ENCODE measurements around the gene CIDEA.

CIDEA gene

DNA sequence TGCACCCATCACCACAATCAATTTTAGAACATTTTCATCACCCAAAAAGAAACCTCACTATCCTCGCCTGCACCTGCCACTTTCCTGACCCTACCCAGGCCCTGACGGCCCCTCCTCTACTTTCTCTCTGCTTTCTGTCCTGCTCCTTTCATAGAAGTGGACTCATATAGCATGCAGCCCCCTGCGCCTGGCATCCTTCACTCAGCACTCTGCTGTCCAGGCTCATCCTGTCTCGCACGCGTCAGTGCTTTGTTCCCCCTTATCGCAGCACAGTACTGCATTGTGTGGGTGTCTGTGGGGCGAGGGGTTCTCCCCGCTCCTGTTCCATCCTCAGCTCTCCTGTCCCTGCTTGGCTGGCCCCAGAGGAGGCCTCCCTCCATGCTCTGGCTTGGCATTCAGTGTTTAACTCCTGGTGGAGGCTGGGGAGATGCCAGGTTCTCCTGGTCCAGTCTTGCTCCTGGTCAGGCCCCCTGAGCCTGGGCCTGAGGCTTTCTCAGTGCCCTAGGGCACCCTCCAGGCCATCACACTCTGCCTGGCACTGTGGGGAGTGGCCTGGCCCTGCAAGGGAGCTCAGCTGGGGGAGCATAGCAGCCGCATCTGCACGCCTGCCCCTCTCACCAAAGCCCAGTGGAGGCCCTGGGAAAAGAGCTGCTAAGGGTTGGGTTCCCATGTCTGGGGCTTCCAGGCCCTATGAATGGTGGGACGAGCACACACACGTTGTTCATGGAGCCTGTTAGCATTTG, 47.3 kb downstream of the CIDEA start:
- no peak for DNase-seq (ENCODE audit: low read depth)

DNA sequence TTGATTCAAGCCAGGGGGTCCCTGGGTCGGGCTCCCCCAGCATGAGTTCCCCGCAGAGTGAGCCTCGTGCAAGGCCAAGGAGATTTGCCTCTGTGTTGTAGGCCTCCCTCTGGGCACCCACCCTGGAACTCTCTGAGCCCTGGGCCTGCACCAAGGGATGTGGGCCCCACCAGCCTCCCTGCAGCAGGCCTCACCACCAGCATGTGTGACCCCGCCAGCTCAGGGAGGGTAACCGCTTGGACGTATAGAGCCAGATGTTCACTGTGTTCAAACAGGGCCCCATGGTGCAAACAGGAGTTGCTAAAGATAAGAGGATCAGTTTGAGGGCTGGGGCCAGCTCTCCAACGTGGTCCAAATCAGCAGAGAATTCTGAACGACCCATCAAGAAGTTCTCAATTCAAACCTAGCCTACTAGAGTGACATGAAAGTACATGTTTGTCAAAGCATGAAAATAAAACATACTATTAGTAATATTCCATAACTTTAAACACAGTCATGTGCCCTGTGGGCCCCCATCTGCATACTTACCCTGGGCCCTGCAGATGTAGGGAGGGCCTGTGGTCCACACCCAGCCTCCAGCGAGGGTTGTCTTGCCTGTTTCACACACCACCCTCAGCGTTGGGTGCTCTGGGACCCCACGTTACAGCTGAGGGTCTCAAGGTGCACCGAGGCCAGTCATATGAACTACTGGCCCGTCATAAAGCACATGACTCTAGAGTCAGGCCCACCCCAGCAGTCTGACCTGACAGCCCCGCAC, 48.4 kb downstream of the CIDEA start:
- no peak for DNase-seq (ENCODE audit: low read depth)

DNA sequence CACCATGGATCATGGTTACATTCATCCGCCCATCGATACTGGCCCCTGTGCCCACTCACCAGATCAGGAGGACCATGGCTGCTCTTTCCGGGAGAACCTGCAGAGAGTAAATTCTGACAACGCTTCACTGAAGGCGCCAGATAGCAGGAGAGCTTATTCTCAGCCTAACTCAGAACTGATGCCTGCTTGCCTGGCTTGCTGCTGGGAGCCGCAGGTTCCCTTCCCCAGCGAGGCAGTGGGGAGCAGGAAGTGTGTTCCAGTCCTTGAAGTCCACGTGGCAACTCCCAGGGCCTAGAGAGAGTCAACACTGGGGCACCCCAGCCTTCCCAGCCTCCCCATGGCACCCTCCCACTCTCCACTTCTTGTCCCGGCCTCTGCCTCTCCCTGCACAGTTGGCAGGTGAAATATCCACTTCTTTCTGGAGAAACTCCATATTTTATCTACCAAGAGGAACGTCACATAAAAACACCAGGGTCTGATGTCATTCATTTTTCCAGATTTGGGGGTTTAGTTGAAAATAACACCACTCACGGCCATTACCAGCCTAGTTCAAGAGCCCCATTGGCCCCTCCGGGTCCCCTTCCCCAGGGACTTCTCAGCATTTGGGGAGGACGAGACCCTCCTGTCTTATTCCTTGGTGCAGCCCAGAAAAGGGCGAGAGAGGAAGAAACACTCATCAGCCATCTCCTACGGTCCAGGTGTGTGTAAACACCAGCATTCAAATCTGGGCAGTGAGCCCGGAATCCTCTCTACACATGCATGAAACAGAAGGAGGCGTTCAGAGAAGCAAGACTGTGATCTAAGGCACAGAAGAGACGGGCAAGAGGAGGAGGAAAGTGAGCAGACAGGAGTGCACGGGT, 50.4 kb downstream of the CIDEA start:
- no peak for DNase-seq (ENCODE audit: low read depth)

DNA sequence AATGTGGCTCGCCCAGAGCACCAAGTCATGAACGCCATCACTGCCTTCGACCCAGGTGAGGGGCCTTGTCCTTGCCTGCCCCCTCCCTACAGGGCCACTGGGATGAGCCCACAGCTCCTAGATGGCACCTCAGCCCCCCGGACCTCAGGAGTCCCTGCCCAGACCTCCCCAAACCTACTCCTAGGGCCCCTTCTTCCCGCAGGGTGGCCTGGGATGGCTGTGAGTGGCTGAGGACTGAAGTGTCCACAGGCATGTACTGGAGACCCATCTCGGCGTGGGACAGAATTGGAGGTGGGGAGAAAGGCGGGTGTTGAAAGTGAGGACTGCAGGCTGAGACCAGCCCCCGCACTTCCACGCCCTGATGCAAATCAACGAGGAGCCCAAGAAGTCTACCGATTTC, 51.0 kb downstream of the CIDEA start:
- no peak for DNase-seq (ENCODE audit: low read depth)

DNA sequence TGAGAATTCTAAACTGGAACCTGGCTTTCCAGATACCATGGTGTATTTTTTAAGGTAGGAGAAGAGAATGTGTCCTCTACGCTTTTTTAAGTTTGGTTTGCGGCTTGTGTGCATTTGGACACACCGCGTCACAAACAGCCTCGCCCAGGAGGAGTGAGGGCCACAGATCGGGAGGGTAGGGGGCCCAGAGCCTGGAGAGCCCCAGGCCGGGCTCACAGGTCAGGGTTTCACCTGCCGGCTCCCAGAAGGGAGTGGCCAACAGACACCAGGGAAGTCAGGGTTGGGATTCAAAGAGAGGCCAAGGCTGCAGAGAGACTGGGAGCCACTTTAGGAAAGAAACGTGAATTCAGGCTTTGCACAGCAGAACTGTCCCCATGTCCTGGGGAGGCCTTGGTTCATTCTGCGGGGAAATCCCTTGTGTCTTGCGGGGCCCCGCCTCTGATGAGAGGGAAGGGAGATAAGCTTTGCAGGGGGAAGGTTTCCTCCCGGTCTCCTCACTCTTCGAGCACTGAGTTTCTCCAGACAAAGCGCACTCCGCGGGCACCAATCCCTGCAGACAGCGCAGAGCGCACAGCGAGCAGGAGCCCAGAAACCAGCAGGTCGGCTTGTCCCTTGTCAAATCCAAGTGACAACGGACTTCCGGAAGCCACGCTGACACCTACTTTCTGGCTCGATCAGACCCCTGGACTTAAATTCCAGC, 51.9 kb downstream of the CIDEA start:
- no peak for DNase-seq (ENCODE audit: low read depth)

DNA sequence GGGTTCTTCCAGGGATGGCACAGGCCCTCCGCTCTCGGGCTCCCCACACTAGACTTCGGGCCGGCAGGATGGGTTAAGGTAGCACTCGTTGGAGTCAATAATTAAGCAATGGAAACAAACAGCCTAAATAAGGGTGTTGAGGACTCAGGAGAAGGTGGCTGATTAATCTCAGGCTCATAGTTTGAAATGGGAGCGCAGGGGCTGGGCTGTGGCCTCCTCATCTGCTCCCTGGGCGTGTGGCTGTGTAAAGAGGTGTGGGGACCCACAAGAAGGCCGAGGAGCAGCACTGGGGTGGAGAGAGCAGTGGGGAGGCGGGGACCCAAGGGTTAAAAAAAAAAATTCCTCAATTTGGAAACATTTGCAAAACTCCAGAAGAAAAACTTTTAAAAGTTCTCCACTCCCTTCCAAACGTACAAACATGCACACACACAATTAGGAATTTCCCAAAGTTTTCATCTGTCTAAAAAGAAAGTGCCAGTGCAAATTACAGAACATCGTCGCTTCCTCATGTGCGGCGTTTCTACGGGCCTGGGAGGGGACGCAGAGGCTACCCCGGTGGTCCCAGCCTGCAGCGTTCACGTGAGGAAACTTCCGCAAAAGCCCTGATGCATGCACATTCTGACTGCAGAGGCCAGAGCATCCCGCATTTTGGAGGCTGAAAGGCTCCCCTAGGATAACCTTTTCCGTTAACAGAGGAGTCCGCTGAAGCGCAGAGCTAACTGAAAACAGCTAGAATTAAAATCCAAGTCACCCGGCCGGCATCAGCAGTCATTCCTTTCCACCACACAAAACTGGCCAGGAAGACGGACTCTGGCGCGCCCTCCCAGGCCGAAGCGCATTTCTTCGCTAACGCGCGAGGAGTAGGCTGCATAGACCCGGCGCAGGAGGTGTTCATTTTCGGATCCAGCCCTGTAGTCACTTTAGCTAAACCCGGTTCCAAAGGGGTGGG, 52.9 kb downstream of the CIDEA start:
- DNase-seq (ENCODE audit: low read depth), result no peak

DNA sequence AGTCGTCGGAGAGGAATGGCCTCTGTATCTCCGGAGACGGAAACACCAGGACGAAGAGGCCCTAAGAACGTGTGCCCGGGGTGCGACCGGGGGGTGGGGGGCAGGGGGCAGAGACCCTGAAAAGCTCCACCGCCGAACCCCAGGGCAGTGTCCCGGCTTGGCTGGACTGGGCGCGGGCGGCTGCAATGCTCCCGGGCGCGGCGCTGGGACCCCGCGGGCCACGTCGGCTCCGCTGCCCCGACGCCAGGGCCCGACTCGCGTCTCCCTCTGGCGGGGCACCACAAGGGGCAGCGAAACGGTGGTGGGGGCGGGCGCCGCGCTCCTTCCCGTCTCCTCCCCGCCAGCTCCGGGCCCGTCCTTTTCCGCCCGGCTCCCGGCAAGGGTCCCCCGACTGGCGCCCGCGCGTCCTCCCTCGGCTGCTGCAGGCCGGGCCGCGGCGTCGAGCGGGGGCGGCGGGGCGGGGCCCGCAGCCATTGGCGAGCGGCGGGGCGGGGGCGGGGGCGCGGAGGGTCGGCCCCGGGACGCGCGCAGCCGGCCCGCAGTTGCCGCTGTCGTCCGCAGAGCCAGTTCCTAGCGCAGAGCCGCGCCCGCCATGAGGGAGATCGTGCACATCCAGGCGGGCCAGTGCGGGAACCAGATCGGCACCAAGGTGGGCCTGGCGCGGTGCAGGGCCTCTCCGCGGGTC, 53.7 kb downstream of the CIDEA start, which contains the start of gene TUBB6:
TSS of gene TUBB6 (plus strand) at position 541 of the 685 bp plus-strand sequence. CDS start at position 593, 52 bp downstream.
- no peak for DNase-seq (ENCODE audit: low read depth)

DNA sequence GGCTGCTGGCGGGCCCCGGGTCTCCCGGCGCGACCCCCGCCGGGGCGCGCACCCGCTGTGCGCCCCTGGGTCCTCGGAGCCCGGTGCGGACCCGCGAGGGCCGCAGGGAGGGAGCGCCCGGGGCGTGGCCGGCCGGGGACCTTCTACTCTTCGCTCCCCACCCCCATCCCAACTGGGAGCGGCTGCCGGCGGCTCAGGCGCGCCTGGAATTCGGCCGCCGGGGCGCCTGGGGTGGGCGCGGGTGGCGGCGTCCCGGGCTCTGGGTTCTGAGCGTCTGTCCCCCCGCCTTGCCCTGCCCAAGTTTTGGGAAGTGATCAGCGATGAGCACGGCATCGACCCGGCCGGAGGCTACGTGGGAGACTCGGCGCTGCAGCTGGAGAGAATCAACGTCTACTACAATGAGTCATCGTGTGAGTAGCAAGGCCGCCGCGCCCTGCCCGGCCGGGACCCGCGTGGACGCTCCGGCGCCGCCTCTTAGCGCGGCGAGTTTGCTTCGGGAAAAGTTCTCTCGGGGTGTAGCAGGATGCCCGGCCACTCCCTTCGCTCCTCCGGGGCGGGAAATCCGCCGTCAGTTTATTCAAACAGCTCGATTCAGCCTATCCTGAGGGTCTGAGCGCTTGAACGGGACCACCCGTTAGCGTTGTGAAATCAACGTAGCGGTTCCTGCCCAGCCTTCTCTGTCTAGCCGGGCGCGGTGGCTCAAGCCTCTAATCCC, 54.4 kb downstream of the CIDEA start:
- no peak for DNase-seq (ENCODE audit: low read depth)

DNA sequence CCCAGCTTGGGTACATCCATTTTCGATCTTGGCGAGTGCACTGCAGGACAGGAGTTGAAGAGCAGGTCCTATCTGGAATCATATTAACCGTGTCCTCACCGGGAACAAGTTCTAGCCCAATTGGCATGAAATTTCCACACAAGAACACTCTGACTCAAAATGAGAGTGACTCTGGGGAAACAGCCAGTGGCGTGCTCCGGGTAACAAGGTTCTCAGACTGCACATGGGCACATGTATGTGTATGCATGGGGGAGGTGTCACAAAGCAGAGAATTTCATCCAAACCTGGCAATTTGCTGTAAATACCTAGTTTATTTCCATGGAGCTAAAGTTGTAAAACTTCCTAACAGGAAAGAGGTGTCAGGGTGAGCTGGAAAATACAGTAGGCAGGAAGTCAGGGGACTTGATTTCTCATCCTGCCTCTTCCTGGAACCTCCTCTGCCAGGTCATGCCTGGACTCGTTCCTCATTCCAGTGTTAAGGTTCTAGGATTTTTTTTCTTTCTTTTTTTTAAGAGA, 55.6 kb downstream of the CIDEA start:
- DNase-seq (ENCODE audit: low read depth), result no peak

DNA sequence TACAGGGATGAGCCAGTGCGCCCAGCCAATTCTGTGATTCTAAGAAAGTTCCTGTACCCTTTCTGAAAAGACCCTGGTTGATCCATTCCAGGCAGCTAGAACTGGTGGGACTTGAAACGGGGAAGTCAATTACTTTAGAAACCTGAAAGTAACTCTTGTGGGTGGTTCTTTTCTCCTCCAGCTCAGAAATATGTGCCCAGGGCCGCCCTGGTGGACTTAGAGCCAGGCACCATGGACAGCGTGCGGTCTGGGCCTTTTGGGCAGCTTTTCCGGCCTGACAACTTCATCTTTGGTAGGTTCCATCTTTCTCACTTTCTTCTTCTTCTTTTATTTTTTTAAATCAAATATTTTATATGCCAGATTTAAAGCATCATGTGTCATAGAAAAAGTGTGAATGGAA, 56.6 kb downstream of the CIDEA start:
- DNase-seq (ENCODE audit: low read depth), result no peak

DNA sequence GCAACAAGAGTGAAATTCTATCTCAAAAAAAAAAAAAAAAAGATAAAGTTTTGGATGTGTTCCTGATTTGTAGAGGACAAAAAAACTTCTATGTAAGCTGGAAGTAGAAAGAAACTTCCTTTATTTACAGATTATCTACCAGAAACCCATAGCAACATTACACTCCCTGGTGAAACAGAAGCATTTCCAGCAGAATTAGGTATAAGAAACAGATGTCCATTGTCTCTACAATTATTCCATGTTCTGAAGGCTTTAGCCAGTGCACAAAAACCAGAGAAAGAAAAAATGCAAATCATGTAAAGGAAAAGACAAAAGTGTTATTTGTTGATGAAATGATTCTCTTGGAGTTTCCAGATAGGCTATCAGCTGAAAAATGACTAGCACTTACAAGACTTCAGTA, 58.8 kb downstream of the CIDEA start:
- no peak for DNase-seq (ENCODE audit: low read depth)

DNA sequence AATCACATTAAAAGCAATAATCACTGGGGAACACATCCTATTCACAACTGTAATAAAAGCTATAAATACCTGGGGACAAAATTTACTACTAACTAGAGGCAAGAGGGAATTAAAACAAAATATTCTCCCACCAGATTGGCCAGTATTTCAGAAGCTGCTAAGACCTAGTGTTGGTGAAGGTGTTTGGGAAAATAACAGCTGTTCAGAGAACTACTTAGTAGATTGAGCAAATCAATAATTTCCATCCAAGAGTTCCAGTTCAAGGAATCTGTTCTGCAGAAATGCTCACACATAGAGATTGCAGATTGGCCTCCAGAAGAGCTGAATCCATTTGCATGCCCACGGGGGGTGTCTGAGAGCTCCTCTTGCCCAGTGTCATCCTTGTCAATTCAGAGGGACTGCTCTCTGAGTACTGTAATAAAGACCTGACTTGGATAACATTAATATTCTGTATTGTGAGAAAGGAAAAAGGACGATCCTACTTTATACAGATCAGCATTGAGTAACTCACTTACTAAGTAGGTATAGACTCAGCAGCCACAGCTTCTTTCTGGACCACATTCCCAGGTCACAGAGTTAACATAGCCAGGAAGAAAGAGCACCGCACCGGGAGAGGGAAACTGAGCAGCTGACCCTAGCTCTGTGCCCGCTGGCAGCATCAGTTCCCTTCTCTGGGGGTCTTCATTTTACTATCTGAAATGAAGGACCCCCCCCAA, 59.5 kb downstream of the CIDEA start:
- DNase-seq (ENCODE audit: low read depth), result no peak

DNA sequence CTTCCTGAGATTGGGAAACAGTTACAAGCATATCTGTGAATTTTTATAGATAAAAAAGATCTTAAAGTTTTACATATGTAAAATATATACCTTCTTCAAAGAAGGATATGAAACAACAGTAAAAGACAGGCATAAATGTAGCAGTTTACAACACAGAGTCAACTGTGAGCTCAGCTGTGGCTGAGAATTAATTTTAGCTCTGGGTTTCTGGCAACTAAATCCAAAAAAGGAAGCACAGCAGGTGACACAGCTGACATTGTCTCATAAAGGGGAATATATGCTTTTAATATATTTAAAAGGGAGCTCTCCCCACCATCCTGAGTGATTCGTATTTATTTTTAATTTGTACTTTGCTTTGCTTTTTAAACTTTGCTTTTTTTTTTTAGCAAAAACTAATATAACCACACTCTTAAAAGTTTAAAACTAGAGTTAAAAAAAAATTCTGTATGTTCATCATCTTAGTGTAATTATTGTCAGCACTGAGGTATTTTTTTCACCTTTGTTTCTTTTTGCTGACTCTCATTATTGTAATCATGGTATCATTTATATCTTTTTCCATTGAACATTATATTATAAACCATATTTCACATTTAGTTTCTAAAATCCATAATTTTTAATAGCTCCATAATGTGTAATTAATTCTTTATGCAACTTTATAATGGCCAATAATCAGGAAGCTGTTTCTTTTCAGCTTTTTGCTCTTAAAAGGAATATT, 60.6 kb downstream of the CIDEA start:
- DNase-seq (ENCODE audit: low read depth), result no peak

DNA sequence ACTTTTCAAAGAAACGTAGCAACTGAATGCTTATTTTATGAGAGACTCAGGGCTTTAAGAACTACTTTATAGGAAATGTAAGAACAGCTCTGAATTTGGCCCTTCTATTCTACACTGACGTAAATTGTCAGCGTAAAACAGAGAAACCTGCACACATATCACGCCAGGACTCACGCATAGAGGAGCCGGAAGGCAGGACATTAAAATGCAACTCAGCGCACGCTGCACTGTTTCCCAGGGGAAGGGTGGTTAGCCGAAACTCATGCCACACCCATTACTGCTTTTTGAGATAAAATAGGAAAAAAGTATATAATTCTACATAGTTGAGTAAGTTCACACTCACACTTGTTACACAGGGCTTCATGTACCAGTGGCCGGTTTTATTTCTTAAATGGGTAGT, 61.3 kb downstream of the CIDEA start:
- no peak for DNase-seq (ENCODE audit: low read depth)

DNA sequence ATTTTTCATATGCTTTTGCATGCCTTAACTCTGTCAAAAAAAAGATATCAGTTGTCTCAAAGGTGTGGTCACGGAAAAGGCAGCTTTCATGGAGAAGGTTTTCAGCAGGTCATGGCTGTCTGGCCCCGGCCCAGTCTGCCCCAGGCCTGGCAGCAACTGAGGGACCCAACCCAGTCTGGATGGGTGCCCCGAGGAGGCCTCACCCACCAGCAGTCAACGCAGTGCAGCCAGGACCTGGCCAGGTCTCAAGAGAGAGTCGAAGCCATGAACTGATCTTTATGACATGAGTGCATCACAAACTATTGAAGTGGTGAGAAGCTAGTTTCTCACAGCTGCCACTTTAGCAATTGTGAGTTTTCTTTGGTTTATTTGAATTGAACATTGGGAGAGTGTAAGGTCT, 61.8 kb downstream of the CIDEA start:
- DNase-seq (ENCODE audit: low read depth), result no peak

DNA sequence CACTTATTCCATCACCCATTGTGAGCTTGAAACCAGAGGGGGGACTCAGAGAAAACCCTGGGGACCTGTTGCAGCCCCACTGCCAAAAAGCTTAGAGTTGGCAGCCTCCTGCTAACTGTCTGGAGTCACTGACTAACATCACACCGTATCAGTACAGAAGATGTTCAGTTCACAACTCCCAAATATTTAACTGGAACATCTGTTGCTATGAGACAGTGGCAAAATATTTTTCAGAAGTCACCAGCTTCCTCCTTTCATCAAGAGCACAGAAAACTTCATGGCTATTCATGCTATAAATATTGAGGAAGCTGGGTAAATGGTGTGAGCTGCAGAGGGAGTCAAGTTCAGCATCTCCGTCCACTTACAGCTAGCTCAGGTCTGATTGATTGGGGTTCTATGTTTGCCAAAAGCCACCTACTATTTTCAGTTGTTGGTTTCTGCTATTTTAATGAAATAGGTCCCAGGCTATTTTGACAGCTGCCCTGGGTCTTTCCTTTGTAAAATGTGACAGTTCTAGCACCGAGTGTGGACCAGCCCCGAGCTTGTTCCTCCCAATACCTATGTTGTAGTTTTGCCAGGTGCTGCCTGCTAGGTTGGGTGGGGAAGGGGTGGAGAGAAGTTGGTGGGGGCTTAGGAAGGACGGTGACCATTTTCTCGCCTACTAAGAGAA, 63.6 kb downstream of the CIDEA start:
- DNase-seq (ENCODE audit: low read depth), result no peak

DNA sequence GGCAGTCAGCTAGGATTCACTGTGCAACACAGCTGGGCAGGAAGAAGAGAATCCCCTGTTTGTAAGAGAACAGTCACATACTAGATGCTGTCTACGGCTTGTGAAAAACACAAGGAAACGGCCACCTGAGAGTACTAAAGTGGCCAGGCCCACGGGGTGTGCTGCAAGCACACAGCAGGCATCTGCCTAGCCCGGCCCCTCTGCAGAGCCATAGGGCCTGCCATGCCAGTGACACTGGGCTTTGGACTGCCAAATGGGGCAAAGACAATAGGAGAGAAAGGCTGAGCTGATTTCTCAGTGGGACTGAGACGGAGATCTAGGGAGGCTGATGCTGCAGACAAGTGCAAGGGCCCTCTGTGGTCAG, 64.2 kb downstream of the CIDEA start:
- no peak for DNase-seq (ENCODE audit: low read depth)

DNA sequence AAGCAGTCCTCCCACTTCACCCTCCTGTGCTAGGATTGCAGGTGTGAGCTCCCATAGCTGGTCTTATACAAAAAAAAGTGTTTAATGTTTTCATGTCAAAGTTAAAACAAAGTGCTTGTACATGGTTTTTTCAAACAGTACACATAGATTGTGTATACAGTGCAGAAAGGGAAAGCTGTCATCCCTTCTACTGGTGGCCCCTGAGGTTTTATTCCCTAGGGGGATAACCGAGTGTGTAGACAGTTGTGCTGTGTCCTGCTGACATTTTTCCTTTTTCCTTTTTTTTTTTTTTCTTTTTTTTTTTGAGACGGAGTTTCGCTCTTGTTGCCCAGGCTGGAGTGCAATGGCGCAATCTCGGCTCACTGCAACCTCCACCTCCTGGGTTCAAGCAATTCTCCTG, 64.7 kb downstream of the CIDEA start:
- DNase-seq (ENCODE audit: low read depth), result no peak
